ENCODE results near the gene ITGA11.

DNA sequence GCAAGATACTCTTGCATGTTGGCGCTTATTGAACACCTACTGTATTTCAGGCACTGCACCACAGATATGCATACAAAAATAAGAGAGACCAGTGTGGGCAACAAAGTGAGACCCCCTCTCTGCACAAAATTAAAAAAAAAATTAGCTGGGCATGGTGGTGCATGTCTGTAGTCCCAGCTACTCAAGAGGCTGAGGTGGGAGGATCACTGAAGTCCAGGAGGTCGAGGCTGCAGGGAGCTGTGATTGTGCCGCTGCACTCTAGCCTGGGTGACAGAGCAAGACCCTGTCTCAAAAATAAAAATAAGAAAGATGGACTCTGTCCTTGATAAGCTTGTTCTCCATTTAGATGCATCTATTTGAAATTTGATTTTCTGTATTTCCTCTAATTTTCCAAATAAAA, 133.6 kb downstream of the ITGA11 start:
- TF ChIP-seq CREM (IDR thresholded peaks at IDR 0.05) = no peak
- no peak for TF ChIP-seq CREM (CRISPR knock-in tag; IDR thresholded peaks at IDR 0.05)
- TF ChIP-seq JUN (CRISPR knock-in tag; IDR thresholded peaks at IDR 0.05) = no peak
- TF ChIP-seq, protein P1, sequence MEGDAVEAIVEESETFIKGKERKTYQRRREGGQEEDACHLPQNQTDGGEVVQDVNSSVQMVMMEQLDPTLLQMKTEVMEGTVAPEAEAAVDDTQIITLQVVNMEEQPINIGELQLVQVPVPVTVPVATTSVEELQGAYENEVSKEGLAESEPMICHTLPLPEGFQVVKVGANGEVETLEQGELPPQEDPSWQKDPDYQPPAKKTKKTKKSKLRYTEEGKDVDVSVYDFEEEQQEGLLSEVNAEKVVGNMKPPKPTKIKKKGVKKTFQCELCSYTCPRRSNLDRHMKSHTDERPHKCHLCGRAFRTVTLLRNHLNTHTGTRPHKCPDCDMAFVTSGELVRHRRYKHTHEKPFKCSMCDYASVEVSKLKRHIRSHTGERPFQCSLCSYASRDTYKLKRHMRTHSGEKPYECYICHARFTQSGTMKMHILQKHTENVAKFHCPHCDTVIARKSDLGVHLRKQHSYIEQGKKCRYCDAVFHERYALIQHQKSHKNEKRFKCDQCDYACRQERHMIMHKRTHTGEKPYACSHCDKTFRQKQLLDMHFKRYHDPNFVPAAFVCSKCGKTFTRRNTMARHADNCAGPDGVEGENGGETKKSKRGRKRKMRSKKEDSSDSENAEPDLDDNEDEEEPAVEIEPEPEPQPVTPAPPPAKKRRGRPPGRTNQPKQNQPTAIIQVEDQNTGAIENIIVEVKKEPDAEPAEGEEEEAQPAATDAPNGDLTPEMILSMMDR (CRISPR knock-in tag; IDR thresholded peaks at IDR 0.05) = no peak
- TF ChIP-seq ARHGAP35 (CRISPR knock-in tag; IDR thresholded peaks at IDR 0.05; ENCODE audit: borderline replicate concordance) = no peak
